Measurements from ENCODE around the gene MCOLN1. TPM values are rescaled to one million over a fixed set of nuclear protein-coding genes. Genes with fewer than 3 reads are reported as not detected.

The MCOLN1 gene
- total RNA-seq, 1 experiment from 2014 or later: 16.2 TPM

- POLR2A ChIA-PET: no interaction called here
- DNase-seq: no peak
- CTCF ChIA-PET: no interaction called here
- BruUV-seq (replicated peaks): no TSS peak
- no peaks in the 10 kb centered on the region for H3K36me3 ChIP-seq (ENCODE audit: control insufficient read depth, insufficient read depth, low read length)
- H3K27me3 ChIP-seq (replicated peaks; ENCODE audit: control insufficient read depth, insufficient read depth, low read length): no peaks in the 10 kb centered on the region
- peaks cover 6% of the 10 kb centered on the region for H3K36me3 Mint-ChIP-seq (ENCODE audit: insufficient read depth, unreplicated experiment)
- H3K4me3 Mint-ChIP-seq (ENCODE audit: unreplicated experiment): no peak overlapping the region
- H3K4me1 ChIP-seq: no peaks in the 10 kb centered on the region
- no peak overlapping the region for H3K27ac Mint-ChIP-seq (ENCODE audit: unreplicated experiment)
- H3K9me3 ChIP-seq: no peaks in the 10 kb centered on the region
- H3K9me3 Mint-ChIP-seq (ENCODE audit: unreplicated experiment): no peaks in the 10 kb centered on the region
- H3K27me3 Mint-ChIP-seq (ENCODE audit: insufficient read depth, unreplicated experiment): no peaks in the 10 kb centered on the region
- no peak for TF ChIP-seq CTCF (IDR thresholded peaks at IDR 0.05; ENCODE audit: insufficient read depth in 1 of 2, low read depth in 1 of 2, low read length in 1 of 2, severe bottlenecking in 1 of 2, unreplicated experiment in 1 of 2)
- H3K4me1 Mint-ChIP-seq (ENCODE audit: low read depth, unreplicated experiment): no peaks in the 10 kb centered on the region
- intact Hi-C loops (cut with micrococcal nuclease; ENCODE audit: unreplicated experiment): no loop called here
- no peak overlapping the region for H3K4me3 ChIP-seq (ENCODE audit: low read depth, low read length)
These were observed 27.2 kb downstream of the MCOLN1 start for GRCh38 chr19:7549429-7550148.

- H3K9me3 ChIP-seq: no peaks in the 10 kb centered on the region
- no TSS peak for BruUV-seq (replicated peaks)
- Mint-ChIP-seq H3K4me1 (ENCODE audit: low read depth, unreplicated experiment) (no peaks in the 10 kb centered on the region), H3K27me3 (ENCODE audit: insufficient read depth, unreplicated experiment) (no peaks in the 10 kb centered on the region), H3K9me3 (ENCODE audit: unreplicated experiment) (no peaks in the 10 kb centered on the region), H3K4me3 (ENCODE audit: unreplicated experiment) (no peak overlapping the region), H3K27ac (ENCODE audit: unreplicated experiment) (no peak overlapping the region), H3K36me3 (ENCODE audit: insufficient read depth, unreplicated experiment) (peaks cover 6% of the 10 kb centered on the region)
- DNase-seq: no peak
- no peak for TF ChIP-seq CTCF (IDR thresholded peaks at IDR 0.05; ENCODE audit: insufficient read depth in 1 of 2, low read depth in 1 of 2, low read length in 1 of 2, severe bottlenecking in 1 of 2, unreplicated experiment in 1 of 2)
- no peaks in the 10 kb centered on the region for H3K27me3 ChIP-seq (replicated peaks; ENCODE audit: control insufficient read depth, insufficient read depth, low read length)
- ChIA-PET CTCF (no interaction called here), POLR2A (no interaction called here)
- no peaks in the 10 kb centered on the region for H3K4me1 ChIP-seq
- no peak overlapping the region for H3K4me3 ChIP-seq (ENCODE audit: low read depth, low read length)
- no peaks in the 10 kb centered on the region for H3K36me3 ChIP-seq (ENCODE audit: control insufficient read depth, insufficient read depth, low read length)
- intact Hi-C loops (cut with micrococcal nuclease; ENCODE audit: unreplicated experiment): no loop called here
These were observed 27.8 kb downstream of the MCOLN1 start for GRCh38 chr19:7550169-7550770.

- peak; percentile 70 to 80 for DNase-seq
- no TSS peak for BruUV-seq (replicated peaks)
- POLR2A ChIA-PET: no interaction called here
These were observed 28.8 kb downstream of the MCOLN1 start for GRCh38 chr19:7550987-7551761.

More at GRCh38 chr19:7550987-7551761, 28.8 kb downstream of the MCOLN1 start:
- peaks cover 6% of the 10 kb centered on the region for H3K36me3 Mint-ChIP-seq (ENCODE audit: insufficient read depth, unreplicated experiment)
- Histone ChIP-seq H3K36me3 (ENCODE audit: control insufficient read depth, insufficient read depth, low read length) (no peaks in the 10 kb centered on the region), H3K9me3 (no peaks in the 10 kb centered on the region), H3K4me1 (no peaks in the 10 kb centered on the region), H3K27me3 (replicated peaks; ENCODE audit: control insufficient read depth, insufficient read depth, low read length) (no peaks in the 10 kb centered on the region), H3K4me3 (ENCODE audit: low read depth, low read length) (no peak overlapping the region)
- intact Hi-C loops (cut with micrococcal nuclease; ENCODE audit: unreplicated experiment): no loop called here
- H3K27me3 Mint-ChIP-seq (ENCODE audit: insufficient read depth, unreplicated experiment): no peaks in the 10 kb centered on the region
- CTCF ChIA-PET: no interaction called here
- H3K4me1 Mint-ChIP-seq (ENCODE audit: low read depth, unreplicated experiment): no peaks in the 10 kb centered on the region
- H3K9me3 Mint-ChIP-seq (ENCODE audit: unreplicated experiment): no peaks in the 10 kb centered on the region
- H3K27ac Mint-ChIP-seq (ENCODE audit: unreplicated experiment): peak overlapping the region; percentile 5
- TF ChIP-seq CTCF (IDR thresholded peaks at IDR 0.05; ENCODE audit: insufficient read depth in 1 of 2, low read depth in 1 of 2, low read length in 1 of 2, severe bottlenecking in 1 of 2, unreplicated experiment in 1 of 2): no peak
- H3K4me3 Mint-ChIP-seq (ENCODE audit: unreplicated experiment): no peak overlapping the region

Data from Caco-2 (cell line).